ENCODE data around the gene GREB1. TPM values are rescaled to one million over a fixed set of nuclear protein-coding genes. Genes with fewer than 3 reads are reported as not detected.

The GREB1 gene
- total RNA-seq, 2 donors from 2014 or later: 3.1 to 7.6 TPM

- TF ChIP-seq CTCF (IDR thresholded peaks at IDR 0.05): no peak
- no peak for DNase-seq (ENCODE audit: low spot score)
- H3K9me3 ChIP-seq: no peaks in the 10 kb centered on the region
- no peaks in the 10 kb centered on the region for H3K27me3 ChIP-seq
- peaks cover 0 to under 1% of the 10 kb centered on the region in 2 donors for H3K4me1 ChIP-seq
- H3K36me3 ChIP-seq: no peaks in the 10 kb centered on the region
- no peak overlapping the region for H3K27ac ChIP-seq
- no peak overlapping the region for H3K4me3 ChIP-seq
Observed at GRCh38 chr2:11589316-11589940, 55.6 kb downstream of the GREB1 start.

GRCh38 chr2:11590193-11590592 is 56.3 kb downstream of the GREB1 start:
- H3K4me1 ChIP-seq: no peaks in the 10 kb centered on the region
- peaks cover 1% of the 10 kb centered on the region for H3K36me3 ChIP-seq
- no peak overlapping the region for H3K27ac ChIP-seq
- H3K9me3 ChIP-seq: no peaks in the 10 kb centered on the region
- H3K27me3 ChIP-seq: no peaks in the 10 kb centered on the region
- no peak overlapping the region for H3K4me3 ChIP-seq
- no peak for TF ChIP-seq CTCF (IDR thresholded peaks at IDR 0.05)
- DNase-seq (ENCODE audit: low spot score): no peak

- Histone ChIP-seq H3K4me3 (no peak overlapping the region), H3K4me1 (no peaks in the 10 kb centered on the region), H3K36me3 (peaks cover 5% of the 10 kb centered on the region), H3K27me3 (no peaks in the 10 kb centered on the region), H3K27ac (no peak overlapping the region), H3K9me3 (no peaks in the 10 kb centered on the region)
- DNase-seq (ENCODE audit: low spot score): no peak
- TF ChIP-seq CTCF (IDR thresholded peaks at IDR 0.05): no peak
Observed at GRCh38 chr2:11591091-11591490, 57.2 kb downstream of the GREB1 start.

- no peak overlapping the region for H3K27ac ChIP-seq
- H3K9me3 ChIP-seq: no peaks in the 10 kb centered on the region
- no peaks in the 10 kb centered on the region for H3K27me3 ChIP-seq
- TF ChIP-seq CTCF (IDR thresholded peaks at IDR 0.05): no peak
- no peak for DNase-seq (ENCODE audit: low spot score)
- H3K4me1 ChIP-seq: no peaks in the 10 kb centered on the region
- H3K4me3 ChIP-seq: no peak overlapping the region
- peaks cover 5% of the 10 kb centered on the region for H3K36me3 ChIP-seq
Observed at GRCh38 chr2:11592671-11593574, 59.1 kb downstream of the GREB1 start.

GRCh38 chr2:11596801-11597200 is 63.0 kb downstream of the GREB1 start:
- Histone ChIP-seq H3K27ac (no peak overlapping the region), H3K36me3 (peaks cover 16% of the 10 kb centered on the region), H3K4me1 (no peaks in the 10 kb centered on the region), H3K4me3 (no peak overlapping the region), H3K9me3 (no peaks in the 10 kb centered on the region), H3K27me3 (no peaks in the 10 kb centered on the region)
- DNase-seq (ENCODE audit: low spot score): no peak
- TF ChIP-seq CTCF (IDR thresholded peaks at IDR 0.05): no peak
